Vagina (tissue), 2 donors: ENCODE measurements around the gene MLH3. TPM values are rescaled to one million over a fixed set of nuclear protein-coding genes. Genes with fewer than 3 reads are reported as not detected.
"Not testable (repeated sequence)": the region's sequence is repeated elsewhere in the genome, so short reads cannot be mapped to it uniquely, and the experiment has no call there.

Experiments
- DNase-seq, 2 donors: peaks; one replicate each; pipeline ENCODE4 v3.0.0-alpha.2; 2017; ENCODE audit errors: extremely low spot score in 2 of 2
- H3K27ac ChIP-seq: fragments of 200-600 bp; sonication (generic); one replicate; pipeline ENCODE4 v1.5.1; 2019
- H3K27me3 ChIP-seq: fragments of 200-600 bp; sonication (generic); one replicate; pipeline ENCODE4 v1.5.1; 2019
- H3K36me3 ChIP-seq, 2 donors: fragments of 200-600 bp; sonication (generic); one replicate each; pipeline ENCODE4 v1.5.1; 2017 to 2019
- H3K4me1 ChIP-seq: fragments of 200-600 bp; sonication (generic); one replicate; pipeline ENCODE4 v1.5.1; 2019
- H3K4me3 ChIP-seq, 2 donors: fragments of 200-600 bp; sonication (generic); 1 replicate in 1 of 2; 2 replicates in 1 of 2; pipeline ENCODE4 v1.5.1; 2016 to 2019
- H3K9me3 ChIP-seq: fragments of 200-600 bp; sonication (generic); one replicate; pipeline ENCODE4 v1.5.1; 2019
- POLR2A ChIP-seq, 2 donors: fragments of 450-650 bp; IDR thresholded peaks; one replicate each; pipeline ENCODE4 v1.6.1; 2017; ENCODE audit warnings: antibody characterized with exemption in 2 of 2, mild to moderate bottlenecking in 2 of 2, moderate library complexity in 2 of 2
- POLR2AphosphoS5 ChIP-seq, 2 donors: sonication (generic); formaldehyde crosslinking; IDR thresholded peaks; one replicate each; pipeline ENCODE4 v1.9.0; 2017; ENCODE audit warnings: antibody characterized with exemption in 2 of 2, mild to moderate bottlenecking in 2 of 2, low read depth in 1 of 2; ENCODE audit not compliant: insufficient read depth in 1 of 2
- intact Hi-C: fragments of 100-400 bp; cut with DNase I; formaldehyde crosslinking; loops from one replicate; pipeline ENCODE4 v1.15.1; 2023
- total RNA-seq: library from RNA; depleted of rRNA; stranded (reverse); fragments of >200 nt; gene quantifications from one replicate; pipeline ENCODE4 v1.2.3, GENCODE V29; 2016
- TF ChIP-seq, protein P1 (sequence below), 3 experiments: fragments of 450-650 bp in 2 of 3; fragments of 200-600 bp in 1 of 3; sonication (generic) in 1 of 3; IDR thresholded peaks; one replicate each; pipeline ENCODE4 v1.5.1; 2017 to 2019; ENCODE audit warnings: antibody characterized with exemption in 3 of 3, mild to moderate bottlenecking in 2 of 3, moderate library complexity in 2 of 3

The MLH3 gene
- total RNA-seq, 1 donor from 2014 or later, result 32.9 TPM

- DNase-seq, result peak; percentile 96 to 97
- intact Hi-C loops, result loop anchor here (5.0 to 10.0 kb wide), 2 partner anchors 48 to 65 kb away; partner anchors contain the start of genes PGF and ZC2HC1C
- Histone ChIP-seq H3K9me3 (no peaks in the 10 kb centered on the region), H3K4me3 (peak within 1 kb of the TSS; percentile 85 to 97), H3K4me1 (peaks cover 28% of the 10 kb centered on the region), H3K27me3 (no peaks in the 10 kb centered on the region), H3K27ac (peak within 1 kb of the TSS; percentile 75), H3K36me3 (peaks cover 0 to 30% of the 10 kb centered on the region in 2 donors)
- peak in 1 of 2 donors; percentile 52 for TF ChIP-seq POLR2A (IDR thresholded peaks at IDR 0.05)
- TF ChIP-seq, protein P1, sequence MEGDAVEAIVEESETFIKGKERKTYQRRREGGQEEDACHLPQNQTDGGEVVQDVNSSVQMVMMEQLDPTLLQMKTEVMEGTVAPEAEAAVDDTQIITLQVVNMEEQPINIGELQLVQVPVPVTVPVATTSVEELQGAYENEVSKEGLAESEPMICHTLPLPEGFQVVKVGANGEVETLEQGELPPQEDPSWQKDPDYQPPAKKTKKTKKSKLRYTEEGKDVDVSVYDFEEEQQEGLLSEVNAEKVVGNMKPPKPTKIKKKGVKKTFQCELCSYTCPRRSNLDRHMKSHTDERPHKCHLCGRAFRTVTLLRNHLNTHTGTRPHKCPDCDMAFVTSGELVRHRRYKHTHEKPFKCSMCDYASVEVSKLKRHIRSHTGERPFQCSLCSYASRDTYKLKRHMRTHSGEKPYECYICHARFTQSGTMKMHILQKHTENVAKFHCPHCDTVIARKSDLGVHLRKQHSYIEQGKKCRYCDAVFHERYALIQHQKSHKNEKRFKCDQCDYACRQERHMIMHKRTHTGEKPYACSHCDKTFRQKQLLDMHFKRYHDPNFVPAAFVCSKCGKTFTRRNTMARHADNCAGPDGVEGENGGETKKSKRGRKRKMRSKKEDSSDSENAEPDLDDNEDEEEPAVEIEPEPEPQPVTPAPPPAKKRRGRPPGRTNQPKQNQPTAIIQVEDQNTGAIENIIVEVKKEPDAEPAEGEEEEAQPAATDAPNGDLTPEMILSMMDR (IDR thresholded peaks at IDR 0.05), result peak in 2 of 3 experiments; percentile 16
- peak; percentile 89 to 90 for TF ChIP-seq POLR2AphosphoS5 (IDR thresholded peaks at IDR 0.05; ENCODE audit: insufficient read depth in 1 of 2, low read depth in 1 of 2)
Measured at GRCh38 chr14:75002392-75003249, 48.6 kb downstream of the MLH3 start, which contains the start of gene EIF2B2. TSS of gene EIF2B2 (plus strand) at chr14:75002921. CDS start at chr14:75002991, 70 bp downstream.

DNA sequence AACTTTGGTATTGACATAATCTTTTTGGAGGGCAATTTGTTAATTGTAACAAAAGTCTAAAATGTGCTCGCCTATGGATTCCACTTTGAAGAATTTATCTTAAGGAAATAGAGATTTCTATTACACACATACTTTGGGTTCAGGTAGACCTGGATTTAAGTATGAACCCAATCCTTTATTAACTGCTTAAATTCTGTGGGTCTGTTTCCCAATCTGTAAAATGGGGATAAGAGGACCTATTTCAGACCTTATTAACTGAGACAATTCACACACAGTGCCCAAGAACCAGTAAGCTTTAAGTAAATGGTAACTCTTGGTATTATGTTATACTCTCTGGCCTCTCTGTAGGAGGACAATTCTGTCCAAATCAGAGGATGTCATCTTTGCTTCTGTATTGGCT, 49.4 kb downstream of the MLH3 start:
- peaks cover 28% of the 10 kb centered on the region for H3K4me1 ChIP-seq
- H3K36me3 ChIP-seq, result peaks cover 0 to 23% of the 10 kb centered on the region in 2 donors
- no peaks in the 10 kb centered on the region for H3K9me3 ChIP-seq
- DNase-seq, result no peak
- H3K4me3 ChIP-seq, result peak overlapping the region; percentile 85 to 97
- peak overlapping the region; percentile 75 for H3K27ac ChIP-seq
- H3K27me3 ChIP-seq, result no peaks in the 10 kb centered on the region
- TF ChIP-seq POLR2AphosphoS5 (IDR thresholded peaks at IDR 0.05; ENCODE audit: insufficient read depth in 1 of 2, low read depth in 1 of 2), result no peak
- TF ChIP-seq, protein P1 (IDR thresholded peaks at IDR 0.05), result no peak
- intact Hi-C loops, result loop anchor here (5.0 to 10.0 kb wide), 2 partner anchors 47 to 65 kb away; partner anchors contain the start of genes PGF and ZC2HC1C

DNA sequence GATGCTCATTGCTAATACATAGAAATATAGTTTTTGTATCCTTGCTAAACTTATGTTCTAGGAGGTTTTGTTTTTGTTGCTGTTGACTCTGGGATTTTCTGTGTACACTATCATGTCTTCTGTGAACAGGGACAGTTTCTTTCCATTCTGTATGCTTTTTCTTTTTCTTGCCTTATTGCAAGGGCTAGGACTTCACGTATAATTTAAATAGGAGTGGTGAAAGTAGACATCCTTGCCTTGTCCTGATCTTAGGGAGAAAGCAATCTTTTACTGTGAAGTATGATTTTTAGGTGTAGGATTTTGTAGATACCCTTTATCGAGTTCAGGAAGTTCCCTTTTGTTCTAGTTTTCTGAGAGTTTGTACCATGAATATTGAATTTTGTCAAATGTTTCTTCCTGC, 50.0 kb downstream of the MLH3 start:
- Histone ChIP-seq H3K9me3 (no peaks in the 10 kb centered on the region), H3K36me3 (peaks cover 0 to 17% of the 10 kb centered on the region in 2 donors), H3K27ac (no peak overlapping the region), H3K27me3 (no peaks in the 10 kb centered on the region), H3K4me1 (peaks cover 28% of the 10 kb centered on the region), H3K4me3 (no peak overlapping the region)
- intact Hi-C loops, result loop anchor here (5.0 to 10.0 kb wide), 2 partner anchors 46 to 66 kb away; partner anchors contain the start of genes PGF and ZC2HC1C
- no peak for DNase-seq
- TF ChIP-seq, protein P1 (IDR thresholded peaks at IDR 0.05), result no peak
- TF ChIP-seq POLR2AphosphoS5 (IDR thresholded peaks at IDR 0.05; ENCODE audit: insufficient read depth in 1 of 2, low read depth in 1 of 2), result no peak
- no peak for TF ChIP-seq POLR2A (IDR thresholded peaks at IDR 0.05)

- H3K4me1 ChIP-seq, H3K36me3 ChIP-seq, H3K9me3 ChIP-seq, DNase-seq, H3K27me3 ChIP-seq, intact Hi-C loops, H3K4me3 ChIP-seq, H3K27ac ChIP-seq: not testable (repeated sequence)
Measured at GRCh38 chr14:74995781-74996180, 55.5 kb downstream of the MLH3 start.

- H3K9me3 ChIP-seq, result not testable (repeated sequence)
Measured at GRCh38 chr14:74994182-74994581, 57.1 kb downstream of the MLH3 start.

DNA sequence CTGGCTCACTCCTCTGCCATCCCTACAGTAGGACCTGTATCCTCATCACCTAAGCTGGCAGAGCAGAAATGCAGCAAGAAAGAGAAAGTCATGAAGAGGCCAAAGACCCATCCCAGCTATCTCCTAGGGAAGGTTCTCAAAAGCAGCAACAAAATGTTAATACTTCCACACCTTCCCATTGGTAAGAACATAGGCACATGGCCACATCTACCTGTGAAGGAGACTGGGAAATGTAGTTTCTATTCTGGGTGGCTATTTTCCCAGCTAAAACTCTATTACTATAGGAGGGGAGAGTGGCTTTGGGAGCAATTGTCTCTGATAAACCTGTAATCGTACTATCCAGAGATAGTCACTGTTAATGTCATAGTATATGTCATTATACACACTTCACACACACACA, 62.3 kb downstream of the MLH3 start:
- Histone ChIP-seq H3K9me3 (no peaks in the 10 kb centered on the region), H3K27me3 (no peaks in the 10 kb centered on the region), H3K27ac (no peak overlapping the region), H3K36me3 (no peaks in the 10 kb centered on the region), H3K4me3 (no peak overlapping the region), H3K4me1 (no peaks in the 10 kb centered on the region)
- no peak for TF ChIP-seq POLR2A (IDR thresholded peaks at IDR 0.05)
- no peak for TF ChIP-seq POLR2AphosphoS5 (IDR thresholded peaks at IDR 0.05; ENCODE audit: insufficient read depth in 1 of 2, low read depth in 1 of 2)
- TF ChIP-seq, protein P1 (IDR thresholded peaks at IDR 0.05), result no peak
- DNase-seq, result no peak
- intact Hi-C loops, result no loop called here

More at GRCh38 chr14:74994182-74994581, 57.1 kb downstream of the MLH3 start:
- H3K27ac ChIP-seq, intact Hi-C loops, DNase-seq, H3K27me3 ChIP-seq, H3K36me3 ChIP-seq, H3K4me3 ChIP-seq, H3K4me1 ChIP-seq: not testable (repeated sequence)
